Prostate gland (tissue), 2 donors: ENCODE results near the gene IMMP2L. TPM values are rescaled to one million over a fixed set of nuclear protein-coding genes. Genes with fewer than 3 reads are reported as not detected.

Source experiments
- DNase-seq: peaks from one replicate; pipeline ENCODE4 v3.0.0-alpha.2; 2019; ENCODE audit warnings: low spot score
- H3K27ac ChIP-seq, 2 donors: fragments of 200-600 bp; sonication (generic); 2 replicates each; pipeline ENCODE4 v1.5.1; 2017 to 2019
- H3K27me3 ChIP-seq: fragments of 200-600 bp; sonication (generic); replicated peaks from 2 replicates; pipeline ENCODE4 v1.5.1; 2019; ENCODE audit not compliant: insufficient read depth
- H3K36me3 ChIP-seq, 2 donors: fragments of 200-600 bp; sonication (generic); 1 replicate in 1 of 2; 2 replicates in 1 of 2; pipeline versions ENCODE4 v1.5.1 to v1.8.1; 2017 to 2019
- H3K4me1 ChIP-seq: fragments of 200-600 bp; sonication (generic); replicated peaks from 2 replicates; pipeline ENCODE4 v1.5.1; 2019
- H3K4me3 ChIP-seq, 2 donors: fragments of 200-600 bp; sonication (generic); 2 replicates each; pipeline ENCODE4 v1.5.1; 2017 to 2019
- H3K9me3 ChIP-seq: fragments of 200-600 bp; sonication (generic); 2 replicates; pipeline ENCODE4 v1.5.1; 2017
- POLR2A ChIP-seq: fragments of 450-650 bp; IDR thresholded peaks from one replicate; pipeline ENCODE4 v1.6.1; 2016; ENCODE audit warnings: antibody characterized with exemption, mild to moderate bottlenecking
- POLR2AphosphoS5 ChIP-seq: sonication (generic); formaldehyde crosslinking; IDR thresholded peaks from one replicate; pipeline ENCODE4 v1.6.1; 2017; ENCODE audit warnings: antibody characterized with exemption
- WGBS: methylation state at CpG from one replicate; pipeline ENCODE4 v1.1.5; 2018; 5-methylcytosine and 5-hydroxymethylcytosine counted together
- intact Hi-C: fragments of 100-400 bp; cut with DNase I; formaldehyde crosslinking; loops from one replicate; pipeline ENCODE4 v1.14.2; 2022
- total RNA-seq, 2 donors: library from RNA; depleted of rRNA; stranded (reverse); fragments of >200 nt; gene quantifications; one replicate each; pipeline ENCODE4 v1.1.0, GENCODE V29; 2016
- TF ChIP-seq, protein P1 (sequence below), 4 experiments: fragments of 200-600 bp in 2 of 4; fragments of 450-650 bp in 2 of 4; sonication (generic) in 2 of 4; IDR thresholded peaks; 1 replicate in 3 of 4; 2 replicates in 1 of 4; pipeline ENCODE4 v1.5.1; 2016 to 2019; ENCODE audit warnings: antibody characterized with exemption in 4 of 4, mild to moderate bottlenecking in 2 of 4, moderate library complexity in 2 of 4

The IMMP2L gene
- total RNA-seq, 2 donors from 2014 or later, result 16.9 to 20.4 TPM

DNA sequence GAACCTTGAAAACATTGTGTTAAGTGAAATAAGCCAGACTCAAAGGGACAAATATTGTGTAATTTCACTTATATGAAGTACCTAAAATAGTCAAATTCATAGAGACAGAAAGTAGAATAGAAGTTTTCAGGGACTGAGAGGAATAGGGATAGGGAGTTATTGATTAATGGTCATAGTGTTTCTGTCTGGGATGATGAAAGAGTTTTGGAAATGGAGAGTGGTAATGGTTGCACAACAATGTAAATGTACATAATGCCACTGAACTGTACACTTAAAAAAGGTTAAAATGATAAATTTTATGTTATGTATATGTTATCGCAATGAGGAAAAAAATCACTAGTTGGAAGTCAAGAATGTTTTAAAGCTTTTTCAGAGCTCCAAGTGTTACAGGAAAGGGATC, 33.5 kb upstream of the IMMP2L start:
- no peak overlapping the region for H3K4me3 ChIP-seq
- DNase-seq, result no peak
- H3K27ac ChIP-seq, result no peak overlapping the region
- no peaks in the 10 kb centered on the region for H3K27me3 ChIP-seq
- WGBS, result 92% methylated on average over 1 of the region's 1 CpG
- H3K9me3 ChIP-seq, result no peaks in the 10 kb centered on the region
- intact Hi-C loops, result no loop called here
- H3K4me1 ChIP-seq, result no peaks in the 10 kb centered on the region
- no peaks in the 10 kb centered on the region for H3K36me3 ChIP-seq
- TF ChIP-seq POLR2AphosphoS5 (no peak), POLR2A (no peak)
- TF ChIP-seq, protein P1, sequence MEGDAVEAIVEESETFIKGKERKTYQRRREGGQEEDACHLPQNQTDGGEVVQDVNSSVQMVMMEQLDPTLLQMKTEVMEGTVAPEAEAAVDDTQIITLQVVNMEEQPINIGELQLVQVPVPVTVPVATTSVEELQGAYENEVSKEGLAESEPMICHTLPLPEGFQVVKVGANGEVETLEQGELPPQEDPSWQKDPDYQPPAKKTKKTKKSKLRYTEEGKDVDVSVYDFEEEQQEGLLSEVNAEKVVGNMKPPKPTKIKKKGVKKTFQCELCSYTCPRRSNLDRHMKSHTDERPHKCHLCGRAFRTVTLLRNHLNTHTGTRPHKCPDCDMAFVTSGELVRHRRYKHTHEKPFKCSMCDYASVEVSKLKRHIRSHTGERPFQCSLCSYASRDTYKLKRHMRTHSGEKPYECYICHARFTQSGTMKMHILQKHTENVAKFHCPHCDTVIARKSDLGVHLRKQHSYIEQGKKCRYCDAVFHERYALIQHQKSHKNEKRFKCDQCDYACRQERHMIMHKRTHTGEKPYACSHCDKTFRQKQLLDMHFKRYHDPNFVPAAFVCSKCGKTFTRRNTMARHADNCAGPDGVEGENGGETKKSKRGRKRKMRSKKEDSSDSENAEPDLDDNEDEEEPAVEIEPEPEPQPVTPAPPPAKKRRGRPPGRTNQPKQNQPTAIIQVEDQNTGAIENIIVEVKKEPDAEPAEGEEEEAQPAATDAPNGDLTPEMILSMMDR (IDR thresholded peaks at IDR 0.05), result no peak

DNA sequence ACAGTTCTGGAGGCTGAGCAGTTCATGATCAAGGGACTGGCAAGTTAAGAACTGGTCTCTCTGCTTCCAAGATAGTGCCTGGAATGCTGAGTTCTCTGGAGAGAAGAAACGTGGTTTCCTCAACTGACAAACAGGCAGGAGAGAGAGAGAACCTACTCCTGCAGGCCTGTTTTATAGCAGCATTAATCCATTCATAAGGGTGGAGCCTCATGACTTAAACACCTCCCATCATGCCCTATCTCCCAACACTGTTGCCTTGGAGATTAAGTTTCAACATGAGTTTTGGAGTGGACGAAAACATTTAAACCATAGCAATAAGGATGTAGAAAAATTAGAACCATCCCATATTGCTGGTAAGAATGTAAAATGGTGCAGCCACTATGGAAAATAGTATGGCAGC, 32.3 kb upstream of the IMMP2L start:
- H3K36me3 ChIP-seq, result no peaks in the 10 kb centered on the region
- intact Hi-C loops, result no loop called here
- H3K9me3 ChIP-seq, result no peaks in the 10 kb centered on the region
- H3K4me3 ChIP-seq, result no peak overlapping the region
- H3K27me3 ChIP-seq, result no peaks in the 10 kb centered on the region
- 50% methylated on average over 2 of the region's 2 CpGs for WGBS
- no peaks in the 10 kb centered on the region for H3K4me1 ChIP-seq
- no peak overlapping the region for H3K27ac ChIP-seq
- TF ChIP-seq POLR2A, result no peak
- TF ChIP-seq POLR2AphosphoS5, result no peak
- TF ChIP-seq, protein P1 (IDR thresholded peaks at IDR 0.05), result no peak
- no peak for DNase-seq

DNA sequence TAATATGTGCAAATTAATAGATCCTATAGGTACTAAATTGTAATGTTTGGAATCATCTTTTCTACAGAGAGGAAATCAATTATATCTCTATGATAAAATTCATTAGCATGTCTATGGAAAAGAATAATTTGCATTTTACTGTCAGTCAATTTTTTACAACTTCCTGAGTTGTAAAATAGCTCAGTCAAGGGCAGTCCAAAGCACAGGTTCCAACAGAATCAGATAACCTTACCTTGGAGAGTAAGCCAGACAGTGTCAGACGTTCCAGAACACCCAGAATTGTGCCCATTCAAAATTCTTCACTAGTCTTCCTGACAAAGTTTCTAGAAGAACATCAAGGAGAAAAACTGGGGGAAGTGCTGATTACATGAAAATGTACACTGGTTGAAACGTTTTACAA, 31.1 kb upstream of the IMMP2L start:
- intact Hi-C loops, result no loop called here
- Histone ChIP-seq H3K4me3 (no peak overlapping the region), H3K27ac (no peak overlapping the region), H3K9me3 (no peaks in the 10 kb centered on the region), H3K4me1 (no peaks in the 10 kb centered on the region), H3K36me3 (no peaks in the 10 kb centered on the region), H3K27me3 (no peaks in the 10 kb centered on the region)
- 41% methylated on average over 2 of the region's 2 CpGs for WGBS
- DNase-seq, result no peak
- no peak for TF ChIP-seq POLR2AphosphoS5
- TF ChIP-seq POLR2A, result no peak
- TF ChIP-seq, protein P1 (IDR thresholded peaks at IDR 0.05), result no peak

DNA sequence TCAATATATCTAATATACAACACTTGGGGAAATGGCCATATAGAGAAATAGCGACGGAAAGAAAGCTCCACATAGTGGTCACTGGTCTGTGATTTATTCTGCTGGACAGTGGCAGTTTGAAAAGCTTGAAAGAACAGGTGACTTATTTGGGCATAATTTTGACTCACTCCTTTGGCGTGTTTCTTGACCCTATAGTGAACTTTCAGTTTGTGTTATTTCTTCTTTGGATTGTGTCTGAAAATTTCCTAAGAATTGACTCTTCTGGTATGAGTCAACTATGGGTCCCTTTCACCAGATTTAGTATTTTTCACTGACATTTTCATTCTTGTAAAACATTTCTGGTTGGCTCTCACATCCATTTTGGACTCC, 25.8 kb upstream of the IMMP2L start:
- WGBS, result 88% methylated on average over 3 of the region's 3 CpGs

DNA sequence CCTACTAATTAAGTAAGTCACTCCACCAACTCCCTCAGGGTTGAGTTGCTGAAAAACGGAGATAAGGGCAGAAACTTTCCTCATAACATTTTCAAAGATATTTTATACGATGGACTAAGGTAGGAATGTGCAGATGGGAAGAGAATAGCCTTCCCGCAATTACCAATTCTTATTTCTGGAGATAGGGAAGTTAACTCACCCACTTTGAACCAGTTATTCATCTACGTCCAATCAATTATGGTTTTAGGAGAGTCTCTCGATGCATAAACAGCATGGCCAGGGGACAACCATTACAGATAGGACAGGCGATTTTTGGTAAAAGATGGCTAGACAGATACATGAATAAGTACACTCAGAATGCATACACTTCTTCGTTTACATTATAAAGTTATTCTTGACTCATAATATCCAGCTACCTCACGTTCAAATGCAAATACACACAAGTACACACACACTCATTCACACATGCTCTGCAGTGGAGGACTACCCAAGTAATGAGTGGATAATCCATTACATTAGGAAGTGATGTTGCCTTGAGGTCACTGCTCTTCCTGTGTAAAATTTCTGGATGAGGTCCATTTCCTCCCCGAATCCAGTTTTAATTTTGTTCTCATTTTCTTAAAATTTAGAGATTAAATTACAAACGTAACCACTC, 25.2 kb upstream of the IMMP2L start:
- no peak for TF ChIP-seq POLR2A
- TF ChIP-seq, protein P1 (IDR thresholded peaks at IDR 0.05), result no peak
- TF ChIP-seq POLR2AphosphoS5, result no peak
- no peak for DNase-seq
- H3K4me1 ChIP-seq, result no peaks in the 10 kb centered on the region
- 79% methylated on average over 10 of the region's 10 CpGs for WGBS
- no peak overlapping the region for H3K27ac ChIP-seq
- H3K36me3 ChIP-seq, result no peaks in the 10 kb centered on the region
- no peaks in the 10 kb centered on the region for H3K27me3 ChIP-seq
- no peak overlapping the region for H3K4me3 ChIP-seq
- H3K9me3 ChIP-seq, result no peaks in the 10 kb centered on the region
- intact Hi-C loops, result no loop called here

More for the DNA sequence above, 25.8 kb upstream of the IMMP2L start:
- Histone ChIP-seq H3K4me3 (no peak overlapping the region), H3K27ac (no peak overlapping the region), H3K27me3 (no peaks in the 10 kb centered on the region), H3K36me3 (no peaks in the 10 kb centered on the region), H3K9me3 (no peaks in the 10 kb centered on the region), H3K4me1 (no peaks in the 10 kb centered on the region)
- DNase-seq, result no peak
- intact Hi-C loops, result no loop called here
- TF ChIP-seq POLR2A (no peak), POLR2AphosphoS5 (no peak)
- TF ChIP-seq, protein P1 (IDR thresholded peaks at IDR 0.05), result no peak
